Cardiac fibroblast (primary cell): ENCODE results near the gene PLA2G4E.

Source experiments
- DNase-seq, 2 donors: peaks; one replicate each; pipeline versions ENCODE4 v3.0.0 to v3.0.0-alpha.2; 2010; ENCODE audit warnings: low read depth in 2 of 2
- H3K4me3 ChIP-seq, 2 donors: replicated peaks in 1 of 2; 1 replicate in 1 of 2; 2 replicates in 1 of 2; pipeline ENCODE4 v1.5.1; 2011; ENCODE audit warnings: low read depth in 2 of 2, low read length in 2 of 2, mild to moderate bottlenecking in 2 of 2, moderate library complexity in 1 of 2
- TF ChIP-seq, protein P1 (sequence below): IDR thresholded peaks from one replicate; pipeline ENCODE4 v1.5.1; 2011; ENCODE audit warnings: low read depth, mild to moderate bottlenecking, low read length, inconsistent platforms

Gene PLA2G4E

DNA sequence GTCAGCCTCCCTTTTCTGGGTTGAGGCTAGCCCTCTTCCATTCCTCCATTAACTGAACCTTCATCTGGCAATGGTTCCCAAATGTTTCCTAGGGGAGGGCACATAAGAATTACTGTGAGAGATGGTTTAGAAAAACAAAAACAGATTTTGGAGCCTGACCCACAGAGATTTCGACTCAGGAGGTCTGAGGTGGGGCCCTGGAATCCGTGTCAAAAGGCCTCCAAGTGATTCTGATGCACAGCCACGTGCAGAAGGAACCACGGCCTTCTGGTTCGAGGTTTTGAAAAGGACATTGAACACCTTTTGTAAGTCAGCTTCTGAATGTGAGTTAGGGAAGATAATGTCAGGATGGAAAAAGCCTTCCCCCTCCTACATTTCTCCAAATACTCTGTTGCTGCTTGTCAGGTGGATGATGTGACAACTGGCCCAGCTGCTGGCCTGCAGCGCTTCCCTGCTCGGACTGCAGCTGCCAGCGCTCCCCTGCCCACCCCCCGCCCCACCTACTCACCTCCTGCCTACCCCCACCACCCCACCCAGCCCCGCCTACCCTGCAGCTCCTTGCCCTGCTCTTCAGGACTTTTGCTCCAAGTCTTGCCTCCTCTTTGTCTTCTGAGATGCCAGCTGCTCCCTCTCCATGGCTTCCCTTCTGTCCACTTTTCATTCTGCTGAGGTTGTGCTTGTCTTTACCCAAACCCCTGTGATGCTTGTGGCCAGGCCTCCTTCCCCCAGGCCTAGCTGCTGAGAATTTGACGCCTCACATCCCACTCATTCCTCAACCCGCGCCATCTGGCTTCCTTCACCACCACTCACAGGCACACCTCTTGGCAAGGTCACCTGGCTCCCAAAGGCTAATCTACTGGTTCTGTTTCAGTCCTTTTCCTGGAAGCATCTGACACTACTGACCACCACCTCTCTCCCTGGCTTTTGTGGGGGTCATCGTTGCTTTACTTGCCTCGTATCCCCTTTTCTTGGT is 55.1 kb downstream of the PLA2G4E start:
- H3K4me3 ChIP-seq: no peak overlapping the region
- TF ChIP-seq, protein P1, sequence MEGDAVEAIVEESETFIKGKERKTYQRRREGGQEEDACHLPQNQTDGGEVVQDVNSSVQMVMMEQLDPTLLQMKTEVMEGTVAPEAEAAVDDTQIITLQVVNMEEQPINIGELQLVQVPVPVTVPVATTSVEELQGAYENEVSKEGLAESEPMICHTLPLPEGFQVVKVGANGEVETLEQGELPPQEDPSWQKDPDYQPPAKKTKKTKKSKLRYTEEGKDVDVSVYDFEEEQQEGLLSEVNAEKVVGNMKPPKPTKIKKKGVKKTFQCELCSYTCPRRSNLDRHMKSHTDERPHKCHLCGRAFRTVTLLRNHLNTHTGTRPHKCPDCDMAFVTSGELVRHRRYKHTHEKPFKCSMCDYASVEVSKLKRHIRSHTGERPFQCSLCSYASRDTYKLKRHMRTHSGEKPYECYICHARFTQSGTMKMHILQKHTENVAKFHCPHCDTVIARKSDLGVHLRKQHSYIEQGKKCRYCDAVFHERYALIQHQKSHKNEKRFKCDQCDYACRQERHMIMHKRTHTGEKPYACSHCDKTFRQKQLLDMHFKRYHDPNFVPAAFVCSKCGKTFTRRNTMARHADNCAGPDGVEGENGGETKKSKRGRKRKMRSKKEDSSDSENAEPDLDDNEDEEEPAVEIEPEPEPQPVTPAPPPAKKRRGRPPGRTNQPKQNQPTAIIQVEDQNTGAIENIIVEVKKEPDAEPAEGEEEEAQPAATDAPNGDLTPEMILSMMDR: no peak
- peak in 1 of 2 donors; percentile 44 for DNase-seq

DNA sequence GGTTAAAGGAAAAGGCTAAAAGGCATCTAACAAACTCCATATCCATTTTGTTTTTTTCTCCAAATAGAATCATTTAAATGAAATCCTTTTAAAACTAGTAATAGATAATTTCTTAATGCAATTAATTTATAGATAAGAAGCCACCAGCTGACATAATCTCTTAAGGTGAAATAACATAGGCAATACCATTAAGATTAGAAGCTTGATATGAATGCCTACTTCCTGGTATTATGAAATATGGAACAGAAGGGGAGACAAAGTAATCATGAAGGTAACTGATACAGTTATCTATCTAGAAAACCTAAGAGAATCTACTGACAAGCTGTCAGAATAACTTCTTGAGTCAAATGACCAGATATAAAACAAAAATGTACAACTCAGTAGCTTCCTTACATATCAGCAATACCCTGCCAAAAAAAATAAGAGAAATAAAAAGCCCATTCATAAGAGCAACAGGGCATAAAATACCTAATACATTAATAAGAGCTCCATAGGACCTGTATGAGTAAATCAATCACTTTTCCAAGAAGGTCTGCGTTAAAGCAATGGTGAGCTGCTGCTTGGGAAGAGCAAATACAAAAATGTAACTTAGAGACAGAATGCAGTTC is 59.1 kb downstream of the PLA2G4E start:
- DNase-seq: no peak
- H3K4me3 ChIP-seq: no peak overlapping the region
- TF ChIP-seq, protein P1: no peak

DNA sequence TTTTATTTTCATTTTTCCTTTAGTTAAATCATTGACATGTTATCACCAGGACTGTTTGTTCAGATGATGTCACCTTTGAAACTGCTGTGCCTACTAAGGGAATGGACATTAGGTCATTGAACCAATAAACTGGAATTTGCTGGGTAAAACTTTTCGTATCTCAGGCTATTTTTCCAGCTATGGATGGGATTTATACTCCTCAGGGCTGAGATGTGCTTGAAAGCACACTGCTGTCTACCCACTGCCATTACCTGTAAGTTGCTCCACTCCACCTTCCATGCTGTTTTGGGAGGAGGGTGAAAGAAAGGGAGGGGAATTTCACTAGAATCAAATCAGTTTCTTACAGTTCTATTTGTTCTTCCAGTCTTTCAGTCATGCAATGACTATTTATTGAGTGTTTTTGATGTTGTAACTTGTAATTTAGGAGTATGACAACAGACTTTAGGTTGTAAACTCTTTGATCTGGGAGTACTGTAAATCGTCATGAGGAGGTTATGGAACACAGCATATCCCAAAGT is 59.8 kb downstream of the PLA2G4E start:
- TF ChIP-seq, protein P1: no peak
- no peak overlapping the region for H3K4me3 ChIP-seq
- DNase-seq: peak in 1 of 2 donors; percentile 44

DNA sequence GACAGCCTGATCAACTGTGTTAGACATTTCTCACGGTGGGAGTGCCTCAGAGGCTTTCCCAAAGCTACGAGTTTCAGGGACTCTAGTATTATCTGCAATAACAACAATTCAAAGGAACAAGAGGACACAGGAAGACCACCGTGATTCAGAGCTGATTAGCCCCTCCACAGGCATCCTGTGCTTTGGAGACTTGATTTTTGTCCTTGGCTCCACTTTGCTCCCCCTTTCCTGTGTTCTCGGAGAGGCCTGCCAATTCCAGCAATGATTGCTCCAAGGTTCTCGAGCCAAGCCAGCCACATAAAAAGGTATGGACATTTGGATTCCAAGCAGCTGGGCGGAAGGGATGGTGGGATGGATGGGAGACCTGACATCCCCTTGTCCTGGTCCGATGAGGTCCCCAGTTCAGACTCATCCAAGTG is 62.8 kb downstream of the PLA2G4E start:
- no peak overlapping the region for H3K4me3 ChIP-seq
- no peak for DNase-seq
- TF ChIP-seq, protein P1: no peak

DNA sequence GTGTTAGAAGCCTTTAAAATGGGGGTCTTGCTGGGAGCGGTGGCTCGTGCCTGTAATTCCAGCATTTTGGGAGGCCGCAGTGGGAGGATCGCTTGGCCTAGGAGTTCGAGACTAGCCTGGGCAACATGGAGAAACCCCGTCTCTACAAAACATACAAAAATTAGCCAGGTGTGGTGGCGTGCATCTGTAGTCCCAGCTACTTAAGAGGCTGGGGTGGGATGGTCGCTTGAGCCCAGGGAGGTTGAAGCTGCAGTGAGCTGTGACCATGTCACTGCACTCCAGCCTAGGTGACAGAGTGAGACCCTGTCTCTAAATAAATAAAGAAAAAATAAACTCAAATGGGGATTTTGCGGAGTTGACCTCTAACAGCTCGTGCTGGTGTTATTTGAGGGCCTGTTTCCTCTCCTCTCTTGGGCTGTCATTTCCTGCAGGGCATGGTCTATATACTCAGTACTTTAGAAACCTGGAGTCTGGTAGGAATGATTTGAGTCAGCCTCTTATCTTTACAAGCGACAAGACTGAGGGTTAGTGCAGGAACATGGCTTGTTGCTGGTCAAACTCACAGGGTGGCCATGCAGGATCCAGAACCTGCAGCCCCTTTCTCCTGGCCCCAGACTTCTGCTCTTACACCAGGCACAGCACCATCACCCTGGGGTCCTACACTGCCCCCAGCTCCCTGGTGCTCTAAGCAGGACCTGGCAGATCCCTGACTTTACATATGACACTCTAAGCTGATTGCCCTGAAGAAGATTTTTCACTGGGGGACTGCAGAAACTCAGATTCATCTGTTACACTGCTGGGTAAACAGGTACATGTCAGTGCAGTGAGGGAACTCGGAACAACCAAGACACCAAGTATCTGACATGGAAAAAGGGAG is 63.6 kb downstream of the PLA2G4E start:
- no peak for DNase-seq
- H3K4me3 ChIP-seq: no peak overlapping the region
- TF ChIP-seq, protein P1: no peak

DNA sequence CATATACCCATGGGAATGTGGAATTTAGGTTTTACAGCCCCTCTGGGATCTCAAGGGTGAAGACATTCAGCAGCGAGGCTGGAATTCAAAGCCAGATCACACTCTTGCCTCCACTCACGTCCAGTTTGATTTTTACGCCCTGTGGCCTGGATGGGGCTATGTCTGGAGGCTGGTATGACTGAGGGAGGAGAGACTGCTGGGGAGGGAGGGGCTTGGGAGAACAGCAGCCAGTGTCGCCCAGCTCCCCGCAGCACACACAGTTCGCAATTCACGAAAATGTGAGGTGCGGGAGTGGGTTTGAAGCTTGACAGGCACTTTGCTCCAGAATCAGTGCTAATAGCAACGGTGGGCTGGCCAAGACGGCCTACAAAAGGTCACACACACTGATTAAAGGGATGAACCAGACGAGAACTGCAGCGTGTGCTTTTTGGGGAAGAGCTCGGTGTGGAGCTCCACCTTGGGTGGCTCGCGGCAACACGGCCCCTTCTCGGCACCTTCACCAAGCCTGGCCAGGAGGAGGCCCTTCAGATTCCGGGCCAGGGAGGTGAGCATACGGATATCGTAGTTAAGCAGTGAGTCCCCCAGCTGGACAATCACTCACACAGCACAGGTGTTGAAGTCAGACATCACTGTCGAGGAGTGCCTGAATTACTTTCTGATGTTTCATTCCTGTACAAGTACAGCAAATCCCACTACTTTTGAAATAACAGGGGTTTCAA is 64.9 kb downstream of the PLA2G4E start:
- no peak overlapping the region for H3K4me3 ChIP-seq
- no peak for DNase-seq
- TF ChIP-seq, protein P1: no peak
